ENCODE results near the gene CFB. TPM values are rescaled to one million over a fixed set of nuclear protein-coding genes. Genes with fewer than 3 reads are reported as not detected.

The CFB gene
- total and polyA plus RNA-seq, 2 of the 13 experiments (the other 11 are each of a cell fraction or from before 2014, with no cell fraction given), result 171 to 513 TPM

- peak; percentile 69; the same call in 1 of the 2 replicates for TF ChIP-seq ZNF460 (CRISPR knock-in tag; IDR thresholded peaks at IDR 0.05; ENCODE audit: borderline replicate concordance)
- no peak for TF ChIP-seq E2F1 (CRISPR knock-in tag; IDR thresholded peaks at IDR 0.05)
- peak; percentile 30; the same call in 1 of the 2 replicates for TF ChIP-seq E2F5 (CRISPR knock-in tag; conservative IDR thresholded peaks at IDR 0.05)
- TF ChIP-seq ZNF552 (CRISPR knock-in tag; IDR thresholded peaks at IDR 0.05; ENCODE audit: borderline replicate concordance), result peak; percentile 26
- peak; percentile 48; the same call in 1 of the 2 replicates for TF ChIP-seq ZBTB37 (CRISPR knock-in tag; IDR thresholded peaks at IDR 0.05)
- peak; percentile 95 for TF ChIP-seq SP5 (CRISPR knock-in tag; IDR thresholded peaks at IDR 0.05; ENCODE audit: borderline replicate concordance, low read depth)
- no peak; the same call in 1 of the 2 replicates for TF ChIP-seq ZFP36L2 (CRISPR knock-in tag; IDR thresholded peaks at IDR 0.05)
- peak; percentile 95 for TF ChIP-seq ZNF136 (CRISPR knock-in tag; IDR thresholded peaks at IDR 0.05; ENCODE audit: low read depth)
- peak; percentile 92 for TF ChIP-seq FOXP4 (CRISPR knock-in tag; IDR thresholded peaks at IDR 0.05)
- peak; percentile 64; the same call in 1 of the 2 replicates for TF ChIP-seq KDM5A (IDR thresholded peaks at IDR 0.05; ENCODE audit: borderline replicate concordance, low read length)
- no peak for TF ChIP-seq ZNF484 (CRISPR knock-in tag; IDR thresholded peaks at IDR 0.05; ENCODE audit: borderline replicate concordance, low read depth)
- no peak for TF ChIP-seq SMARCC2 (IDR thresholded peaks at IDR 0.05)
- TF ChIP-seq IRF2 (CRISPR knock-in tag; IDR thresholded peaks at IDR 0.05), result peak; percentile 80
- peak; percentile 15; the same call in 1 of the 2 replicates for TF ChIP-seq PHF20 (CRISPR knock-in tag; IDR thresholded peaks at IDR 0.05)
- TF ChIP-seq TEF (CRISPR knock-in tag; IDR thresholded peaks at IDR 0.05), result no peak; the same call in 1 of the 2 replicates
- peak; percentile 67 for TF ChIP-seq TGIF2 (CRISPR knock-in tag; IDR thresholded peaks at IDR 0.05)
- TF ChIP-seq BATF2 (CRISPR knock-in tag; IDR thresholded peaks at IDR 0.05), result no peak
- TF ChIP-seq CBX1 (IDR thresholded peaks at IDR 0.05; ENCODE audit: low read depth), result peak; percentile 67
- TF ChIP-seq ZNF382 (CRISPR knock-in tag; IDR thresholded peaks at IDR 0.05; ENCODE audit: borderline replicate concordance), result no peak
- TF ChIP-seq ZNF670 (CRISPR knock-in tag; IDR thresholded peaks at IDR 0.05; ENCODE audit: borderline replicate concordance), result peak; percentile 86; the same call in 1 of the 2 replicates
- peak; percentile 10; the same call in 1 of the 2 replicates for TF ChIP-seq ZKSCAN5 (CRISPR knock-in tag; IDR thresholded peaks at IDR 0.05)
- peak; percentile 32; the same call in 1 of the 2 replicates for TF ChIP-seq POLR2AphosphoS2 (IDR thresholded peaks at IDR 0.05; ENCODE audit: low read depth, low read length)
Measured at GRCh38 chr6:31945507-31946369, at the start of gene CFB (continued).
